WI38 (cell line): Measurements from ENCODE around the gene PKNOX2.
A peak's percentile ranks its signal among the peaks of the same experiment; 100 is the strongest.

Experiments
- H3K4me3 ChIP-seq: 2 replicates; pipeline ENCODE4 v1.5.1; 2011; ENCODE audit warnings: low read depth, mild to moderate bottlenecking, control low read depth, low read length
- TF ChIP-seq, protein P1 (sequence below): IDR thresholded peaks from 2 replicates; pipeline ENCODE4 v1.5.1; 2012; ENCODE audit warnings: low read depth, mild to moderate bottlenecking, control low read depth, low read length

The PKNOX2 gene

DNA sequence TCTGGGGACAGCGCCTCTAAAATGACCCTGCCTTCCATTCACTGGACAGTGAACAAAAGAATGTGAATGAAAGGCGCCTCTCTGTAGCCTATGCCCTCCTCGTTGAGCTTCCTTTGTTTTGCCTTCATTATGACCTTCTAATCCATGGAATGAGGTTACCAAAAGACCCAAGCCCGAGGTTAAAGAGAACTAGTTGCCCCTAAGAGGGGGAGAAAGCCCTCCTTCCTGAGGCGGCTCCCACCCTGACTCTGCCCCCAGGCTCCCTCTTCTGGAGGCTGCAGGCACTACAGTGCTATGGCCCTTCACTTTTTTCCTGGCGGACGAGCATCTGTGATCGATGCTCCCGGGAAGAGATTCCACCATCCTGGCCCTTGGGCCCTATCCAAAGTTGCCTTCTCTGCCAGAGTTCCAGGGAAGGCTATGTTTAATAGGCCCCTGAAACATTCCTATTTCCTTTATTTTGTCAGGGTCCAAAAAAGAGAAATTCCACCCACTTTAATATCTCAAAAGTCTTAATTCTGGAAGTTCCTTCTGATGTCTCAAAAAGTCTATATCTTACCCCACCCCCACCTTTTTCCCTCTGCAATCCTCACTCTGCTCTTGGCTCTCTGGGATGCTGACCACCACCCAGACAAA lies 184.2 kb downstream of the PKNOX2 start:
- no peak overlapping the region for H3K4me3 ChIP-seq
- TF ChIP-seq, protein P1, sequence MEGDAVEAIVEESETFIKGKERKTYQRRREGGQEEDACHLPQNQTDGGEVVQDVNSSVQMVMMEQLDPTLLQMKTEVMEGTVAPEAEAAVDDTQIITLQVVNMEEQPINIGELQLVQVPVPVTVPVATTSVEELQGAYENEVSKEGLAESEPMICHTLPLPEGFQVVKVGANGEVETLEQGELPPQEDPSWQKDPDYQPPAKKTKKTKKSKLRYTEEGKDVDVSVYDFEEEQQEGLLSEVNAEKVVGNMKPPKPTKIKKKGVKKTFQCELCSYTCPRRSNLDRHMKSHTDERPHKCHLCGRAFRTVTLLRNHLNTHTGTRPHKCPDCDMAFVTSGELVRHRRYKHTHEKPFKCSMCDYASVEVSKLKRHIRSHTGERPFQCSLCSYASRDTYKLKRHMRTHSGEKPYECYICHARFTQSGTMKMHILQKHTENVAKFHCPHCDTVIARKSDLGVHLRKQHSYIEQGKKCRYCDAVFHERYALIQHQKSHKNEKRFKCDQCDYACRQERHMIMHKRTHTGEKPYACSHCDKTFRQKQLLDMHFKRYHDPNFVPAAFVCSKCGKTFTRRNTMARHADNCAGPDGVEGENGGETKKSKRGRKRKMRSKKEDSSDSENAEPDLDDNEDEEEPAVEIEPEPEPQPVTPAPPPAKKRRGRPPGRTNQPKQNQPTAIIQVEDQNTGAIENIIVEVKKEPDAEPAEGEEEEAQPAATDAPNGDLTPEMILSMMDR: peak; percentile 98

DNA sequence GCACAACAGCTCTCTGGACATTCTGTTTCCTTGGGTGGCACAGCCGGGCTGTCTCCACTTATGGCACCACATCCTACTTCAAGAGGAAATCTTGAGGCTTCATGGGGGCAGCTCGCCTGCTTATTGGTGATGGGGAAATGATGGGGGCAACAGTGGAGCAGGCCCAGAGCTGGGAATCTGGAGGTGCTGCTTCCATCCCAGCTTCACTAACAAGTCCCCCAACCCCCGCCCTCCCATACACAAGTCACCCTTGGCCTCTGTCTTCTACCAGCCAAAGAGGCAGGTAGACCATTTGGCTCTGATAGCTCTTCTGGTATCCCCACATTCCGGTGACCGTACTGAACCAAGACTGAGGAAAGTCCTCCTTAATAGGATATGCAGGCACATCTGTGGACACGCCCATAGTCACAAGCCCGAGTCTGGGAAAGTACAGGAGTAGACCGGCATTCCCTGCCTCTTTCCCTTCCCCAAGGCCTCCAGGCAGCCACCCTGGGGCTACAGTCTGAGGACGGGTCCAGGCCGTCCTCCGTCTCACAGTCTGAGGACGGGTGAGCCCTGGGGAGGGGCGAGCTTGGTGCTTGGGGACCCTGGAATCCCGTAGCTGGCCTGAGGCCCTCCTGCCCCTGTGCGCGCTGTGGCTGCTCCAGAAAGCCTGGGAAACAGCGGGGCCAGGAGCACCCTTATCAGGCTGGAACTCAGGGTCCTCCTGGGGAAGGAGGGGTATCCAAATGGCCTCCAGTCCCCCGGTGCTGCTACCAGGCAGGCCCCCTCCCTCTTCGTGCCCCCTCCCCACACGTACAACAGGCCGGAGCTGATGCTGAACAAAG lies 185.9 kb downstream of the PKNOX2 start:
- no peak overlapping the region for H3K4me3 ChIP-seq
- TF ChIP-seq, protein P1: no peak

DNA sequence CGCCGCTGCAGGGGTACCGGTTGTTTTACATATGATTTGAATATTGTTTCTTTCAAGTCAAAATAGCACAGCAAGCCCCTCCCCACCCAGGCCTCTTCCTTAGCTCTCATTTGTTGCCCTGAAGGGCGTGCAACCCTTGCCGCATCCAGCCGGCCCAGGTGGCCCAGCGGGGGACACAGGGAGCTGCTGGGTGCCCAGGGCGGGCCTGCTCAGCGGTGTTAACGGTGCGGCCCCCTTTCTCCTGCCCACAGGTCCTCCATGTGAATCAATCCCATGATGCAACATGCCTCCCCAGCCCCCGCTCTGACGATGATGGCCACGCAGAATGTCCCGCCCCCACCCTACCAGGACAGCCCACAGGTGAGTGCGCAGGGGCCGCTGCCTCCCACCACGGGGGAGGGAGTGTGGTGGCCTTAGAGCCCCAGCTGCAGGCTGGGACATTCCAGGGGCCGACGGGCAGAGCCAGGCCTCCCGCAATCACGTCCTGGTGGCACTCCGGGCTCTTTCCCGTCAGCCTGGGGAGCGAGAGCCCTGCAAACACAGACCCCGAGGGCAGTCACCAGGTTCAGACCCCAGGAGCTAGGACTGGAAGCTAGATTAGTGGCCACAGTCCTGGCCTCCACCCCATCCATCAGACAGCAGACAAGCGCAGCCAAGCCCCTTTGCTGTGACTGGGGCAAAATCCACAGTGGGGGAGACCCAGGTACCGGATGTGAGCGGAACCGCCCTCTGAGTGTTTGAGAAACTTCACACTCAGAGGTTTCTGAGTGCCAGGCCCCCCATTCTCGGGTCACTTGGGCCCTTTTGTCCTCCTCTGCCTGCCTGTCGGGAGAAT lies 186.7 kb downstream of the PKNOX2 start:
- H3K4me3 ChIP-seq: no peak overlapping the region
- TF ChIP-seq, protein P1: no peak

DNA sequence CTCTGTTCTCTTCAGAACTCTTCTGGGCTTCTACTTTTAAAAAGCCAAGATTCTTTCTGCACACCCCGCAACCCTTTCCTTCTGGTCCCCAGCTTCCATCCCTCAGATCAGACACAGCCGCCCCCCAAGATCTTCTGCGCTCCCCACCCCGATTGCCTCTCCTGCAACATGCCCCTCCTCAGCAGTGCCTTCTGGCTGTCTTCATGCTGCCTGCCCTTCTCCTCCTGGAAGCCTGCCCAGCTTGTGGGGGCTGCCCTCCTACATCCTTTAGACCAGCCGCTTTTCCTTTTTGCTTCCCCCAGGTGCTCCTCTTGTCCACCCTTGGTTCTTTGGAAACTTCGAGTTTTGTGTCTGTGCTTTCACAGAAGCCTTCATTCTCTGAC lies 187.3 kb downstream of the PKNOX2 start:
- TF ChIP-seq, protein P1: no peak
- no peak overlapping the region for H3K4me3 ChIP-seq

DNA sequence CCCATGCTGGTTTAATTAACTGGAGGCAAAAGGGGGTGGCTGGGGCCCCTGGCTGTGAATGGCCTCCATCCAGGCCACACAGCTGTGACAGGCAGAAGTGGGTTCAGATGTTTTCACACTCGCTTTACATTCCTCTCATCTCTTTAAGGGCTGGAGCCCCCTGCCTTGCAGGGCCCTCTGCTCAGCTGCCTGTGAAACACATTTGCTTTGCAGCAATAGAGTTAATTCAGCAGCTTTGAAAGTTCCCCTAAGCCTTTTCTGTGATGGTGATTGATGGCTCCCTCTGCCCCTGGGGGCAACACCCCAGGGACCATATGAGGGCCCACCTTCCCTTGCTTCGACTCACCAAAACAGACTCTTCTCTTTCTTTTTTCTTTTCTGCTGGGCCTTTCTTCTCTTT lies 192.2 kb downstream of the PKNOX2 start:
- TF ChIP-seq, protein P1: no peak
- no peak overlapping the region for H3K4me3 ChIP-seq

DNA sequence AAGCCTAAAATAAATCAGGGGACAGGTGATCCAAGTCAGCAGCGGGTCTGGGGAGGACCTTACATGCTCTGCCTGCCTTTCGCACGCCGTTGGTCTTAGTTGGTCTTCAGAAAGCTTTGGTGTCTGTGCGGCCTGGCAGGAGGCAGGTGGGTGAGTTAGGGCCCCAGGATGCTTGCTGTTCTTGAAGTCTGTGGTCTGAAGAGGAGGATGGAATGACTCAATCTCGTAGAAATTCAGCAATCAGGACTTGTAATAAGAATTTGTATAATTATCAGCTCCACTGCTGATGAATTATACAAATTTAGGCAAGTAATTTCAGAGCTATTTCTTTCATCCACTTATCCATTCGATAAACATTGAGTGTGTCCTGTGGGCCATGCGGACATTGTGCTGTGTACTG lies 193.0 kb downstream of the PKNOX2 start:
- TF ChIP-seq, protein P1: no peak

More for the DNA sequence above, 193.0 kb downstream of the PKNOX2 start:
- no peak overlapping the region for H3K4me3 ChIP-seq
